ENCODE measurements around the gene SOX3. TPM values are rescaled to one million over a fixed set of nuclear protein-coding genes. Genes with fewer than 3 reads are reported as not detected.

The SOX3 gene
- not detected for total RNA-seq

DNA sequence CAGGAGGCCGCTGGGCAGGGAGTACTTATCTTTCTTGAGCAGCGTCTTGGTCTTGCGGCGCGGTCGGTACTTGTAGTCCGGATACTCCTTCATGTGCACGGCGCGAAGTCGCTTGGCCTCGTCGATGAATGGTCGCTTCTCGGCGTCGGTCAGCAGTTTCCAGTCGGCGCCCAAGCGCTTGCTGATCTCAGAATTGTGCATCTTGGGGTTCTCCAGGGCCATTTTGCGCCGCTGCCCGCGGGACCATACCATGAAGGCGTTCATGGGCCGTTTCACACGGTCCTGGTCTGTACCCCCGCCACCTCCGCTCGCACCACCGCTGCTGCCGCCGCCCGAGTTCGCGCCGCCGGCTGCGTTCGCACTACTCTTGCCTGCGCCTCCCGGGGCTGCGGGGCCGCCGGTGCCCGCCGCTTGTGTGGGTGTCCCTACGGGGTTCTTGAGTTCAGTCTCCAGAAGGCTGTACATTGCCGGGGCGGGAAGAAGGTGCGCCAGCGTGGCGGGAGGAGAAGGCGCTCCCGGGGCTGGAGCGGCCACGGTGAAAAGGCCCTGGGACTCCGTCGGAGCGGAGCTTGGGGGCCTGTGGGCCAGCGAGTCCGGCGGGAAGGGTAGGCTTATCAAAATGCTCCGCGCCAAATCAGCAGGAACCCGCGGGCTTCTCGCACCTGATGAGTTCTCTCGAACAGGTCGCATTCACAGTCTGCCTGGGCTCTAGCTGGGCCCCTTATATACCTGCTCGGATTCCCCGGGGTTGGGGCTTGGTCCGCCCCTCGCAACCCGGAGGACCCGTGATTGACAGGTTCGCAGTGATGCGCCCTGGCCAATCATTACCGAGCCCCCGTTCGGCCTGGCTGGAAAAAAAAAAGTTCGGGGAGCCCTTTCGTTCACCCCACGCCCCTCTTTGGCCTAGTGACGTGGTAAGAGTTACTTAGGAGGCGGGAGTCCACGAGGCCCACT is at the start of gene SOX3:
TSS of gene SOX3 (minus strand) at position 699 of the 954 bp plus-strand sequence. CDS start at position 690, 9 bp downstream.
- 52% methylated on average over 21 of the region's 87 CpGs; no CpG with 5 or more reads in 1 of the 2 donors for WGBS, 2 donors
- Histone ChIP-seq H3K36me3 (no peaks in the 10 kb centered on the region), H3K27ac (no peak within 1 kb of the TSS), H3K27me3 (peaks cover 0 to 100% (median 45%) of the 10 kb centered on the region in 4 donors), H3K4me3 (peak within 1 kb of the TSS in 3 of 4 donors; percentile 8 to 50 (median 38)), H3K9me3 (peaks cover 0 to 6% (median 0%) of the 10 kb centered on the region in 3 donors), H3K4me1 (peaks cover 0 to 53% (median 0%) of the 10 kb centered on the region in 3 donors)
- DNase-seq, result no peak
- TF ChIP-seq, protein P1, sequence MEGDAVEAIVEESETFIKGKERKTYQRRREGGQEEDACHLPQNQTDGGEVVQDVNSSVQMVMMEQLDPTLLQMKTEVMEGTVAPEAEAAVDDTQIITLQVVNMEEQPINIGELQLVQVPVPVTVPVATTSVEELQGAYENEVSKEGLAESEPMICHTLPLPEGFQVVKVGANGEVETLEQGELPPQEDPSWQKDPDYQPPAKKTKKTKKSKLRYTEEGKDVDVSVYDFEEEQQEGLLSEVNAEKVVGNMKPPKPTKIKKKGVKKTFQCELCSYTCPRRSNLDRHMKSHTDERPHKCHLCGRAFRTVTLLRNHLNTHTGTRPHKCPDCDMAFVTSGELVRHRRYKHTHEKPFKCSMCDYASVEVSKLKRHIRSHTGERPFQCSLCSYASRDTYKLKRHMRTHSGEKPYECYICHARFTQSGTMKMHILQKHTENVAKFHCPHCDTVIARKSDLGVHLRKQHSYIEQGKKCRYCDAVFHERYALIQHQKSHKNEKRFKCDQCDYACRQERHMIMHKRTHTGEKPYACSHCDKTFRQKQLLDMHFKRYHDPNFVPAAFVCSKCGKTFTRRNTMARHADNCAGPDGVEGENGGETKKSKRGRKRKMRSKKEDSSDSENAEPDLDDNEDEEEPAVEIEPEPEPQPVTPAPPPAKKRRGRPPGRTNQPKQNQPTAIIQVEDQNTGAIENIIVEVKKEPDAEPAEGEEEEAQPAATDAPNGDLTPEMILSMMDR (IDR thresholded peaks at IDR 0.05), result no peak
- no peak for TF ChIP-seq POLR2A (IDR thresholded peaks at IDR 0.05)
- intact Hi-C loops (cut with DNase I), result no loop called here

DNA sequence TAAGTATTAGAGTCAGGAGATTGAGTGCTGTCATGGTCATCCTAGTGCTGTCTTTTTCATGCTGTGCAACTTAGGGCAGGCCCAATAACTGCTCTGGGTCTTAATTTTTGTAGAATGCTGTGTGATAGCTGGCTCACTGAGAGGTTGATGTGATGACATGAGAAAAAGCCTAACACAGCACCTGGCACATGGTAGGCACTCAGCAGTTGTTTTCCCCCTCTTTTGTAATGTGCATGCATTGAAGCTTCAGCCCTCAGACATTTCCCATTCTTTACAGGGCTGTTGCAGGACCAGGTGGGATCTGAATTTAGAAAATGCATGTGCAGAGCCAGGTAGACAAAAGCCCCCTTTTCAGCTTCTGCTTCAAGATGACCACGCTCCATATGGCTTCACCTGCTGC is 44.1 kb upstream of the SOX3 start:
- no peaks in the 10 kb centered on the region for H3K27me3 ChIP-seq
- TF ChIP-seq, protein P1 (IDR thresholded peaks at IDR 0.05), result no peak
- TF ChIP-seq POLR2A (IDR thresholded peaks at IDR 0.05), result no peak
- H3K4me1 ChIP-seq, result no peaks in the 10 kb centered on the region
- WGBS, 2 donors, result 33% methylated on average over 1 of the region's 1 CpG; no CpG with 5 or more reads in 1 of the 2 donors
- no peak for DNase-seq
- intact Hi-C loops (cut with DNase I), result no loop called here
- H3K4me3 ChIP-seq, result no peak overlapping the region
- no peak overlapping the region for H3K27ac ChIP-seq
- H3K36me3 ChIP-seq, result no peaks in the 10 kb centered on the region
- no peaks in the 10 kb centered on the region for H3K9me3 ChIP-seq

DNA sequence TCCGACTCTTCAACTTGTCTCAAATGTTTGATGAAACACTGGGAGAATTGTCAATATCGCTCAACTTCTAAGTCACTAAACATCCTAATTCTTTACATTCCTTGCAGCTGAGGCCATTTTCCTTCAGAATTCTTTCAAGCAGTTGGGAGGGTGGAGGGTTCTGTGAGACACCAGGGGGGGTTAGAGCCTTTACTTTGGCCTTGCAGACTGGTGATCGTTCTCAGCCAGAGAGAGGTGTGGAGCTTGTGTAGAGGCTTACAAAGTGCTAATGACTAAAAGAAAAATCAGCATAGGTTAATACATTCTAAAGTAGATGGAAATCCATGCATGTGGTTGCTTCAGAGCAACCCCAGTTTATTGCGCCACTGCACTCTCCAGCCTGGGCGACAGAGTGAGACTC is 21.3 kb upstream of the SOX3 start:
- no peaks in the 10 kb centered on the region for H3K36me3 ChIP-seq
- intact Hi-C loops (cut with DNase I), result no loop called here
- 33 to 49% methylated on average over 3 to 5 of the region's 5 CpGs for WGBS, 2 donors
- DNase-seq, result no peak
- no peaks in the 10 kb centered on the region for H3K4me1 ChIP-seq
- no peak for TF ChIP-seq POLR2A (IDR thresholded peaks at IDR 0.05)
- TF ChIP-seq, protein P1 (IDR thresholded peaks at IDR 0.05), result no peak
- no peaks in the 10 kb centered on the region for H3K27me3 ChIP-seq
- no peak overlapping the region for H3K27ac ChIP-seq
- no peak overlapping the region for H3K4me3 ChIP-seq
- H3K9me3 ChIP-seq, result no peaks in the 10 kb centered on the region

DNA sequence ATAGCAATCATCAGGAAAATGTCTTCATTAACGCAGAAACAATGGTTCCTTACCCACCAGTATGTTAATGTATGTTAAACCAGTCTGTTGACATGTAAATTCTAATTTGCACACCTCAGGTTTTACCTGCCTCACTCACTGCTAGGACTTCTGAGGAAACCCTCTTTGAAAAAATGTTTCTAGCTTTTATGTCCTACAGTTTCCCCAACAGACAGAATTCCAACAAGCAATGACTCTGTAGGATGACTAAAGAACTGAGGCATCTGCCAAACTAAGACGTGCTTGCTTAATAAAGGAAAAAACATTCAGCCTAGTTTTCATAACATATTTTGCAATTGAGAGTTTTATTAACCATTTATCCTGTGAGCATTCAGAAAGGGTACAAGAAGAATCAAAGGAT is 20.6 kb upstream of the SOX3 start:
- no peaks in the 10 kb centered on the region for H3K4me1 ChIP-seq
- WGBS, 2 donors, result 18 to 31% methylated on average over 2 of the region's 2 CpGs
- no peaks in the 10 kb centered on the region for H3K9me3 ChIP-seq
- no peak overlapping the region for H3K27ac ChIP-seq
- H3K36me3 ChIP-seq, result no peaks in the 10 kb centered on the region
- intact Hi-C loops (cut with DNase I), result no loop called here
- TF ChIP-seq, protein P1 (IDR thresholded peaks at IDR 0.05), result no peak
- no peak for TF ChIP-seq POLR2A (IDR thresholded peaks at IDR 0.05)
- no peaks in the 10 kb centered on the region for H3K27me3 ChIP-seq
- H3K4me3 ChIP-seq, result no peak overlapping the region
- no peak for DNase-seq

DNA sequence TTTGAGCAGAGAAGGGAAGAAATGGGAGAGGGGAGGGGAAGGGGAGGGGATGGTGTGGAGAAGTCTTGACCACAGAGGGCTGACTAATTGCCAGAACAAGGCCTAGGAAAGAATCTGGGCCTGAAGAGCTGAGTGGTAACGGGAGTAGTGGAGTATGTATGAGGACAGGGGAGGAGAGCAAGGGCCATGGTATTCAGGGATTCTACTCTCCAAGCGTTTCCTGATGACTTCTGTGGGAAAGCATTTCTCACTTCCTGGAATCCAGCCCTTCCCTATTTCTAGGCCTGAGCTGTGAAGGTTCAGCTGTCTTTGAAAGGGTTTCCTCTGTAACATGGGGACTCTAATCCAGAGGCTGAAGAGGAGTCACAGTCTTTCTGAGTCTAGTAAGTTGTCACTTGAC is 19.7 kb upstream of the SOX3 start:
- DNase-seq, result no peak
- intact Hi-C loops (cut with DNase I), result no loop called here
- Histone ChIP-seq H3K27me3 (peaks cover 0 to 2% (median 0%) of the 10 kb centered on the region in 4 donors), H3K9me3 (no peaks in the 10 kb centered on the region), H3K36me3 (no peaks in the 10 kb centered on the region), H3K4me1 (no peaks in the 10 kb centered on the region), H3K4me3 (no peak overlapping the region), H3K27ac (no peak overlapping the region)
- WGBS, 2 donors, result 31 to 47% methylated on average over 2 of the region's 2 CpGs
- TF ChIP-seq POLR2A (IDR thresholded peaks at IDR 0.05), result no peak
- TF ChIP-seq, protein P1 (IDR thresholded peaks at IDR 0.05), result no peak

All from esophagus squamous epithelium (tissue), 5 donors.